GM21786 (cell line): ENCODE measurements around the gene EXOC6.

Experiments used
- ATAC-seq: cut with Tn5 transposase; IDR thresholded peaks from one replicate; pipeline ENCODE4 v1.9.1; 2021; ENCODE audit not compliant: unreplicated experiment

Gene EXOC6, protein sequence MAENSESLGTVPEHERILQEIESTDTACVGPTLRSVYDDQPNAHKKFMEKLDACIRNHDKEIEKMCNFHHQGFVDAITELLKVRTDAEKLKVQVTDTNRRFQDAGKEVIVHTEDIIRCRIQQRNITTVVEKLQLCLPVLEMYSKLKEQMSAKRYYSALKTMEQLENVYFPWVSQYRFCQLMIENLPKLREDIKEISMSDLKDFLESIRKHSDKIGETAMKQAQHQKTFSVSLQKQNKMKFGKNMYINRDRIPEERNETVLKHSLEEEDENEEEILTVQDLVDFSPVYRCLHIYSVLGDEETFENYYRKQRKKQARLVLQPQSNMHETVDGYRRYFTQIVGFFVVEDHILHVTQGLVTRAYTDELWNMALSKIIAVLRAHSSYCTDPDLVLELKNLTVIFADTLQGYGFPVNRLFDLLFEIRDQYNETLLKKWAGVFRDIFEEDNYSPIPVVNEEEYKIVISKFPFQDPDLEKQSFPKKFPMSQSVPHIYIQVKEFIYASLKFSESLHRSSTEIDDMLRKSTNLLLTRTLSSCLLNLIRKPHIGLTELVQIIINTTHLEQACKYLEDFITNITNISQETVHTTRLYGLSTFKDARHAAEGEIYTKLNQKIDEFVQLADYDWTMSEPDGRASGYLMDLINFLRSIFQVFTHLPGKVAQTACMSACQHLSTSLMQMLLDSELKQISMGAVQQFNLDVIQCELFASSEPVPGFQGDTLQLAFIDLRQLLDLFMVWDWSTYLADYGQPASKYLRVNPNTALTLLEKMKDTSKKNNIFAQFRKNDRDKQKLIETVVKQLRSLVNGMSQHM

DNA sequence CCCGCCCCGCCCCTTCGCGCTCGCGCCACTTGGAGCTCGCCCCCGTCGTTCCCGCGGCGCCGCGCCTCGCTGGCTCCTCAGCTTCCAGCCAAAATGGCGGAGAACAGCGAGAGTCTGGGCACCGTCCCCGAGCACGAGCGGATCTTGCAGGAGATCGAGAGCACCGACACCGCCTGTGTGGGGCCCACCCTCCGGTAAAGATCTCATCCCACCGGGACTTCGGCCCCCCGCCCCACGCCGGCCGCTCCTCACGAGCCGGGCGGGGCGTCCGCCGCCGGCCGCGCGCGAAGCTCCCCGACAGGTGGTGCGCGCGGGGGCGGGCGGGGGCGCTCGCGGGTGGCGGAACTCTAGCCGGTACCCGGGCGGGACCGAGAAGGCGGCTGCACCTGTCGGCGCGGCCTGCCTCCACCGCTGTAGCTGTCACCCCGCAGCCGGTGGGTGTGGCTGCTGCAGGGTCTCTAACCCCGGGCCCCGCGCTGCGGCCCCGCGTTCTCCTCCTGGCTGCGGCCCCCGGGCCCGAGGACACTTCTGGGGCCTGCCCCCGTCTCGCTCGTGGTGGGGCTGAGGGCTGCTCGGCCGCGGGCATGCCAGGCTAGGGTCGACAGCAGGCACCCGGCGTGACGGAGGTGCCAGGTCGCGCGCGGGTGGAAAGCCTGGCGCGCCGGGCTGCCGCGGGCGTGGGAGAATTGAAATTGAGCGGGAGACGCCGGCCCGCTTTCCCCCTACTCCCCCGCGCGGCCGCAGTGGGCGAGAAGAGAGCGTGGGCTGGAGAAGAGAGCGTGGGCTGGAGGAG lies at the start of gene EXOC6:
Gene EXOC6, plus strand, starts transcription at position 80 of the 793 bp plus-strand sequence. Its CDS starts 14 bp downstream, at position 94.
- peak; percentile 76 for ATAC-seq

DNA sequence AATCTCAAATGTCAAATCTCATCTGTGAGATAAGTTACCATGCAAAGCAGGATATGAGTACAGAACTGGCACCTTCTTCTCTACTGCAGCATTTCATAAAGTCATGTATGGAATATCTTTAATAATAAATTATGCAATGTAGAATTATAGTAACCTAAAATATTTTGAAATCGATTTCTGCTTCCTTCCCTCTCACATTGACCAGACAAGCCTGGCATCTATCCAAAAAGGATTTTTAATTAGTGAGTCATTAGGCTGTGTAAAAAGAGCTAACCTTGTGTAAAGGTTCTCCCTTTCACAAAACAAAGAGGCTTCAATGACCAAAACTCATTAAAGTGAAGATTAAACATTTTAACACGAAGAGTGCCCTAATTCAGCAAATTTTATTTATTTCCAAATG lies 48.8 kb upstream of the EXOC6 start:
- ATAC-seq: no peak

DNA sequence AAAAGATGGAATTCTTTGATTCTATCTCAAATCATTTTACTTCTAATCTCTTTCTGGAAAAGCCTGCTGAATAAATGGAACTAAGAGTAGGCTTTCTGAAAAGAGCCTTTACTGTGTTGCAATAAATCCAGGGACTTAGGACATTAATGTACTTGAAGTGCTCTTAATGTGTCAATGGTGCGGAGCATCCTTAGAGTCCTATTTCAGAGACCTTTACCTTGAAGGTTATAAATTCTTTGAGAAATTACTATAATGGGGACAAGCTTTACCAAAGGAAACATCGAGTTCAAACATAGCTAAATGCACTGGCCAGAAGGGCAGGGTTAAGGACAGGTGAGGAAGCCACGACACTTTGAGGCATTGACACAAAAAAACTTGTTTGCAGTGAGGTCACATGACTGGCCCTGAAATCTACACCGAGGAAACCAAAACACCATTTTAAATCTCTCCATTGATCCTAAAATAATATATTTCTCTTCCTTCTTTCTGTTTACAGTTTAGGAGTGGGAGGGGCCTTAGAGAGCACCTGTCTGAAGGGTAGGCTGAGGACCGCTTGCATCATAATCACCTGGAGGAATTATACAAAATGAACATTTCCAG lies 48.1 kb upstream of the EXOC6 start:
- ATAC-seq: no peak

DNA sequence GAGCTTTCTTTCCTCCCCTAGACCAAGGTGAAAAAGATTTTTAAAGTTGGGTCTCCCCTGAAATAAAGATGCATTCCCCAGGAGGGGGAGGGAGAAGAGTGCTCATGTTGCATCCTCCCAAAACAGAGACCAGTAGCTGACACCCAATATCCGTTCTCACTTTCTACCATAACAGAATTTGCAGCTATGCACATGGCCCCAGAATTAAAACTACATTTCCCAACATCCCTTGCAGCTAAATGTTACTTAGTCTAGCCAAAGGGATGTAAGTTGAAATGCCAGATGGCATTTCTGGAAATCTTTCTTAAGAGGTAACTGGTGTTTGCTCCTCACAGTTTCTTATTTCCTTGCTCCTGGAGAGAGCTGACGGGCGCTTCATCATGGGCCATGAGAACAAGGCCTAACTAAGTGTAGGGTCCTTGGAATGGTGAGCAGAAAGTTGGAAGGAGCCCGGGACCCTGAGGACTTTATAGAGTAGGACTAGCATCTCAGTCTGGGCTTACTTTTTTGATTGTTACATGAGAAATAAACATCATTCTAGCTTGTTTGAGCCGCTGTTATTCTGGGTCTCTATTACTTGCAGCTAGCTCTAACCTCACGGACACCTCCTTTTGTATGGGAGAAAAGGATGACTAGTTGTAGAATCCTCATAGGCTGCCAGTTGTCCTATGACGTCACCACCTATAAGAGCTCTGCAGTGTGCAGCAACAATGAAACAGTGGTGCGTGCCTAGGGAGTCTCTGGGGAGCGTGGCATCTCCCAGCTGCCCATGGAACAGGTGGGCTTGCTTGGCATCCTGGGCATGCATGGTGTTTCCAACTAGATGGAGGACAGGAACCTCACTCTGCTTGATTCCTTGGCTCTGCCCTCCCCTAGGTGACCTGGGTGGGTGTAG lies 46.1 kb upstream of the EXOC6 start:
- no peak for ATAC-seq

DNA sequence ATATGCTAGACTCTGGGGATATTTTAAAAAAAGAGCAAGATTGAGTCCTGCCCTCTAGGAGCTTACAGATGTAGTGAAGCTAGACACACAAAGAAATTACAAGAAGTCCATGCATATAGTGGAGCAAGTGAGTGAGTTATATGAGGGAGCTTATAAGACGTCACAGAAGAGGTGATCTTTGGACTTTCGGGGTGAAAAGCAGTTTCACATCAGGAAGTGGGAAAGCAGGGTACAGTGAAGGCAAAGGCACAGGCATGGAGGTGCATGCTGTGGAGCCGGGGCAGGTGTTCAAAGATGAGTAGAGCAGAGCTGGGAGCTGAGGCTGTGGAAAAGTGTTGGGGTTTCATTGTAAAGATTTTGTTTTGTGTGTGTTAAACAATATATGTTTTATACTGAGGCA lies 38.5 kb upstream of the EXOC6 start:
- ATAC-seq: no peak

DNA sequence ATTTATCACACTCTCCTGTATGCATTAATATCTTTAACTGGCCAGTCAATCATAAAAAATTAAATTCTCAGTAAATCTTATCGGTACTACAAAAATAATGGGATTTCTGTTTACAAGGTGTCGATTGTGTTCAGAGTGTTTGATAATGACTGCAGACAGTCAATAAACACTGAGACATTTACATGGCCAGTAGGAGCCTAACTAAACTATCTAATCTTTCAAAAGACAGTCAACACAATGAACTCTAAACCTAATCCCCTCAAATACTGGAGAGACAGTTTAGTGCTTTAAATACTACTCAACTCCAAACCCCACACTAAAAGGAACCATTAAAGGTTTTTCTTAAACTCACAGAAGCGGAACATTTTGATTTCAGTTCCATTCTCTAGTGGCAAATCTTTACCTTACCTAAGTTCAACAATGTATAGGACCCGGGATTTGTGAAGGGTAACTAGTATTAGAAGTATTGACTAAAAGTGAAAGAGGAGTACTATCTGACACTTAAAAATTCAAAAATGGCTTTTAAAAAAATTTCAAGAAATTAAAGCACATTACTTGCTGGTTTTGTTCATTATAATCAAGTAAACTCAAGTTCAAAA lies 37.3 kb upstream of the EXOC6 start:
- peak; percentile 82 for ATAC-seq

DNA sequence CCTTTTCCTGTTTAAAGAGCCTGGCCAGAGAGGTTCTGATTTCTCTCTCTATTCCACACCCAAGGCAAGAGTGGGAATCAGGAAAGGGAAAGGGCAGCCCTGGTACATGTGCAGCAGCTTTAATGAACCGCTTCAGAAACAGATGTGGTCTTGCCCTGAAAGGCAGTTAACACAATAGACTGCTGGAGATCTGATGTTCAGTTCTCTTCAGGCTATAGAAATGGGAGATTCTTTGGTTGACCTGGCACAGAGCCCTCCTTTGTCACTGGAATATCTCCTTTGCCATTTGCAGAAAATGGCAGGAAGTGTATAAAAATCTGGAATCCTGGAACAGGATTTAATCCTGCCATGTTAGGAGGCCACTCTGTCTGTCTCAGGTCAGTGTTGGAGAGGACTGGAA lies 36.3 kb upstream of the EXOC6 start:
- ATAC-seq: no peak

DNA sequence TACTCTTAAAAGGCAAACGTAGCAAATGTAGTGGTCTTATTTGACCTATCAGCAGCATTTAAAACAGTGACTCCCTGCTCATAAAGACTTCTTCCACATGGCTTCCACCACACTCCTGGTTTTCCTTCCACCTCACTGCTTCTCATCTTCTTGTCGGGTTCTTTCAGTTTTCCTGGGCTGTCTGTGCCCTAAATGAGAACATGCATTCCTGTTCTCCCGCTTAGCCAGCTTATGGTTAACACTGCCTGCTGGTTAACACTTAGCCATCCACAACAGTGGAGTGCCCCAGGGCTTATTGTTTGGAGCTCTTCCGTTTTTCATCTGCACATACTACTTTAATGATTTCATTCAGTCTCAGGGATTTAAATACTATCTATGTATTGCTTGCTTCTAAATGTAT lies 34.3 kb upstream of the EXOC6 start:
- no peak for ATAC-seq

DNA sequence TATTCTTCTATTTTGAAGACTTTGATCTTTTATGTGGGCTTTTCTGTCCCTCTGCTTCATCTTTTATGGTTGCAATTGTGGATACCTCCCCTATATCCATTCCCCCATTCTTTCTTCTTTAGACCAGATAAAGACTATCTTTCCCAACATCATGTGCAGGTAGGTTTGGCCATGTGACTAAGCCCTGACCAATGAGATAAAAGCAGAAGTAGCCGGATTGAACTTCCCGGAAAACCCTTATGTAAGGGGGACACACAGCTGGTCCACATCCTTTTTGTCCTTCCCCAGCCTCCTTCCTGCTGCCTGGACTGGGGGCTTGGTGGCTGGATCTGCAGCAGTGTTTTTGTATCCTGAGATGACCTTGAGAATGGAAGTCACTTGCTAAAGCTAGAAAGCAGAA lies 33.5 kb upstream of the EXOC6 start:
- no peak for ATAC-seq

DNA sequence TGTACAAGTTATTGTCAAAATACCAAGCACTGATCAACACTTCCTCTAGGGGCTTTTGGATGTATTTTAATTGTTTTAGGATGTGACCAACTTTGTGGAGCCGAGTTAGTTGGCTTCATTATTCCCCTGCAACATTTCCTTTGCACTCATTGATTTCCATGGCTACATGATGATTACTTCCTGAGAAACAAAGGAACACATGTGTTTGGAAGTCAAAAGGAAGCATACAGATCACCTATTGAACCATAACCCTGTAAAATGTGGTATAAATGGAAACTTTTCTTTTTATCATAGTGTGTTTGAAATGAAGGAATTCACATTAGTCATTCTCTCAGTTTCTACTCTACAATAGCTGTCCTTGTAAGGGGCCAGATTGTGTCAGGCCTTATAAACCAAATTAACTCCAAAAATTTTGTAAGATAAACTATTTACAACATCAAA lies 32.2 kb upstream of the EXOC6 start:
- no peak for ATAC-seq

DNA sequence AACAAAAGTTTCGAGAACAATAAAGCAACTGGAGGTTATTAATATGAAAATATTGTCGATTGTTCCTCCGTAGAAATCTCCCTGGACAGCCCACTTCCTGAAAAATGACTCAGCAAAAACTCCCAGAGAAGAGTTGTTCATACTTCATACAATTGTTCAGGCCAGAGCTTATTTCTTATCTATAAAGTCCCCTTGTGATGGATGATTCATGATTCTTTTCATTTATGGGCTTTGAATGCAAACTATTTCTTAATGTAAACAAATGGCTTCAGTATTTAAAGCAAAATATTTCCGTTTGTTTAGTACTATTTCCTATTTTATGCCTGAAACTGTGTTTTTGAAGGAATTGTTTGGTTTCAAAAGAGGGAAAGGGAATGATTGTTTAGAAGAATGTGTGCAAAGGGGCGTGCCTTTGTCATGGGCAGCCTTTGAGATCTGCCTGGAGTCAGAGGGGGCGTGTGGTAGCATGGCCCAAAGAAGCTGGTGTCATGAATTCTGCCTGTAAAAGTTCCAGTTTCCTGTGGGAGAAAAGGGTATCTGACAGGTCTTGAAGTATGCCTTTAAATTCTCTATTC lies 26.2 kb upstream of the EXOC6 start:
- ATAC-seq: no peak

DNA sequence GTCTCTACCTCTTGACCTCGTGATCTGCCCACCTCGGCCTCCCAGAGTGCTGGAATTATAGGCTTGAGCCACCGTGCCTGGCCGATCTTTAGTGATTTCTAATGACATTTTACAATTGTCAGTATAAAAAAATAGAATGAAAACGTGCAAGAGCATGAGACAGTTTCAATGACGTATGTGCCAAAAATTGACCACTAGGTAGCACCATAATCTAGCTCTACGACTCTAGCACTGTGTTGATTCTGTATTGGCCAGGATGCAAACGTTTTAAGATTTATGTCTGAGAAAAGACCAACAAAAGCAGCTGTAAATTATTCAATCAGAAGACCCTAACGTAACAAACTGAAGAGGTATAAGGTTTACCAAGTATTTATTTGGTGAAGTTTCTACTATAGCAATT lies 25.4 kb upstream of the EXOC6 start:
- no peak for ATAC-seq

DNA sequence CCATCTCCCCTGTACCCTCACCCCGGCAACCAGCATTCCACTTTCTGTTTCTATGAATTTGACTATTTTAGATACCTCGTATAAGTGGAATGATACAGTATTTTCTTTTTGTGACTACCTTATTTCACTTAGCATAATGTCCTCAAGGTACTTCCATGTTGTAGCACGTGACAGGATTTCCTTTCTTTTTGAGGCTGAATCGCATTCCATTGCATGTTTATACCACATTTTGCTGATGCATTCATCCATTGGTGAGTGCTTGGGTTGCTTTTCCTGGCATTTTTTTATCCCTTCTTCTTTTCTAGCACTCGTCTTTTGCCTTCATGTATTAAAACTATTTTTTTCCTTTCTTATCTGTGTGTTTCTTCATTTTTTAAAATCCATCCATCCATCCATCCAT lies 22.3 kb upstream of the EXOC6 start:
- no peak for ATAC-seq

DNA sequence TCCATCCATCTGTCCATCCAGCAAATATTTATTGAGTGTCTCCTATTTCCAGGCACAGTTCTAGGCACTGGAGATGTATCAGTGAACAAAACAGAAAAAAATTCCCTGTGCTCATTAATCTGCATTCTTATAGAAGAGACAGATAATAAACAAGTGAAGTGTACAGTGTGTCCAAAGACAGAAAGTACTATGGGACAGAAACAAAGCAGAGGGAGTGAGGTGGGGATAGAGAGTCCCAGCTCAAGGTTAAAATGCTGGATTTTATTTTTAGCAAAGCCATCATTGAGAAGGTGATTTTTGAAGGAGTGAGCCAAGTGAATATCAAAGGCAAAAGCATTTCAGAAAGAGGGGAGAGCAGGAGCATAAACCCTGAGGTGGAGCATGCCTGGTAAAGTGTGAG lies 21.8 kb upstream of the EXOC6 start:
- no peak for ATAC-seq

DNA sequence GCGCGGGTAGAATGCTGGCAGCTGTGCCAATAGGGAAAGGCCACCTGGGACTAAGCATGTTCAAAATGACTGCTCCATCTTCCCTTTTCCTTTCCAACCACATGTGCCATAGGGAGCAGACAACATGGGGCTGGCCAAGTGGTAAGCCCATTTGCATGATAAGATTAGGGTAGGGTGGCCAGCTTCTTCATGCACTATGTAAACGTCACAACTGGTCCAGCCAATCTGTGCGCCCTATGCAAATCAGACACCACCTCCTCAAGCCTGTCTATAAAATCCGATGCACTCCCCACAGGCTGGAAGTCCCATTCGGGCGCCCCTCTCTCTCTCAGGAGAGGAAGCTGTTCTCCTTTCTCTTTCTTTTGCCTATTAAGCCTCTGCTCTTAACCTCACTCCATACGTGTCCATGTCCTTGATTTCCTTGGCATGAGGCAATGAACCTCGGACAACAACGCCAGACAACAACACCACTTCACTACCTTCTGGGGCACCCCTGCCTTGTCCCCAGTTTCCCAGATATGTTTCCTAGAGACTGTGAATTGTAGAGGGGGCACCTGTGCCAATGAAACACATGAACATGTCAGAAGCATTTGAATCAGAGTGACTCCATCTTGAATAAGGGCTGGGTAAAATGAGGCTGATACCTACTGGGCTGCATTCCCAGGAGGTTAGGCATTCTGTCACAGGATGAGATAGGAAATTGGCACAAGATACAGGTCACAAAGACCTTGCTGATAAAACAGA lies 19.1 kb upstream of the EXOC6 start:
- no peak for ATAC-seq

DNA sequence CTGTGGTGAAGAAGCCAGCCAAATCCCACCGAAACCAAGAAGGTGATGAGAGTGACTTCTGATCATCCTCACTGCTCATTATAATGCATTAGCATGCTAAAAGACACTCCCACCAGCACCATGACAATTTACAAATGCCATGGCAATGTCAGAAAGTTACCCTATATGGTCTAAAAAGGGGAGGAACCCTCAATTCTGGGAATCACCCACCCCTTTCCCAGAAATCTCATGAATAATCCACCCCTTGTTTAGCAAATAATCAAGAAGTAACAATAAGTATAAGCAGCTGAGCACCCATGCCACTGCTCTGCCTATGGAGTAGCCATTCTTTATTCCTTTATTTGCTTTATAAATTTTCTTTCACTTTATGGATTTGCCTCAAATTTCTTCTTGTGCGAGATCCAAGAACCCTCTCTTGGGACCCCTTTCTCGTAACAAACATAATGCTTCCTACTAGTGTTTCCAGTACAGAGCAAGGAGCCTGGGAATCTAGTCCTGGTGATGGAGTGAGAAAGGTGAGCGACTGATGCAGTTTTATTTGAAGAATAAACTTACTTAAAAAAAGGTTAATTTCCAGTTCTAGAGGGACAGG lies 18.4 kb upstream of the EXOC6 start:
- no peak for ATAC-seq

DNA sequence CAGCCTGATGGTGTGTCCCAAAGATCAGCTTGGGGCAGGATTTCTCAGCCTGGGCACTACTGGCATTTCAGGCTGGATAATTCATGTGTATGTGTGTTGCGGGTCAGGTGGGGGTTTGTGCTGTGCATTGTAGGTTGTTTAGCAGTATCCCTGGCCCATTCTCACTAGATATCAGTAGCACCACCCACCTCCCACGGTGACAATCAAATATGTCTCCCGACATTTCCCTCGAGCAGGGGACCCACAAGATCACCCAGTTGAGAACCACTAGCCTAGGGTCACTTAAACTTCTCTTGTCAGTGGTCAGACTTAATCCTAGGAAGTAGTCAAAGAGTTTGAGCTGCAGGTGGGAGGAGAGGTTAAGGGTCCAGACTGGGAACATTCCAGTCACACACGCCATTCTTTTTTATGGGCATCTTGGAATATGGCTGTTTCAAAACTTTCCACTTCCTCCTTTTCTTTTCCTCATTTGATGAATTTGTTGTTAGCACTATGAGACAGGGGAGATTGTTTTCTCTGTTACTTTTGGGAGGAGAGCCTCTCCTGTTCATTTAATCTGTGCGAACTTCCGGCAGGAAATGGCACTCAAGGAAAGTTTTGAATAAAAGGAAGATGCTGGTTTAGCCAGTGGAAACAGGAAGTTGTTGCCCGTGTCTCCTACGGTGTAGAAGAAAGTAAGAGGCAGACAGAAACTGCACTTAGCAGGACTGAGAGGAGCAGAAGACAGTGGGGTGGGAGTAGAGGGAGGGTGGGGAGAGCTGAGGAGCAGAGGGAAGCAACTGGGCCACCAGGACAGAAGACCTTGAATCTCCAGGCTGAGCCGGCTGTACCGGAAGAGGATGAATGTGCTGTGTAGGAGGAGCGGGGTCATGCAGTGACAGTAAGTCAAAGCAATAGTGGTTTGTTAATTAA lies 17.6 kb upstream of the EXOC6 start:
- no peak for ATAC-seq
